ENCODE results near the gene GALNT10.
"Not testable (repeated sequence)": the region's sequence is repeated elsewhere in the genome, so short reads cannot be mapped to it uniquely, and the experiment has no call there.

Gene GALNT10

DNA sequence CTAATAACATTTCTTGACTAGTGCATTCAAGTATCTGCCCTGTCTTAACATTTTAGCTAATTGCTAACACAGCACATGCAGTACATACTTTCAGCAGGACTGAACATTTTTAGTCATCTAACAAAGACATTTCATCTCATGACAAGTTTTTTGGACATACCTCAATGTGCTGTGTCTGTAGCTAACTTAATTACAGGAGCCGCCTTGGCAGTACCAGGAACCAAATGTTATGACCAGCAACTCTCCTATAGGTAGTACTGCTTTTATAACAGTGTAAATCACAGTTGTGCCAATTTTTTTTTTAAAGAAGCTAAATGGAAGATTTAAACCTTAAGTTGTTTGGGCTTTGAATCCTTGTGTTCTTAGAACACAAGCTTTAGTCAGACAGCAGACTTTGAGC lies 155.9 kb downstream of the GALNT10 start:
- in situ Hi-C loops (cut with MboI; ENCODE audit: low sequenced_read_pairs): no loop called here

DNA sequence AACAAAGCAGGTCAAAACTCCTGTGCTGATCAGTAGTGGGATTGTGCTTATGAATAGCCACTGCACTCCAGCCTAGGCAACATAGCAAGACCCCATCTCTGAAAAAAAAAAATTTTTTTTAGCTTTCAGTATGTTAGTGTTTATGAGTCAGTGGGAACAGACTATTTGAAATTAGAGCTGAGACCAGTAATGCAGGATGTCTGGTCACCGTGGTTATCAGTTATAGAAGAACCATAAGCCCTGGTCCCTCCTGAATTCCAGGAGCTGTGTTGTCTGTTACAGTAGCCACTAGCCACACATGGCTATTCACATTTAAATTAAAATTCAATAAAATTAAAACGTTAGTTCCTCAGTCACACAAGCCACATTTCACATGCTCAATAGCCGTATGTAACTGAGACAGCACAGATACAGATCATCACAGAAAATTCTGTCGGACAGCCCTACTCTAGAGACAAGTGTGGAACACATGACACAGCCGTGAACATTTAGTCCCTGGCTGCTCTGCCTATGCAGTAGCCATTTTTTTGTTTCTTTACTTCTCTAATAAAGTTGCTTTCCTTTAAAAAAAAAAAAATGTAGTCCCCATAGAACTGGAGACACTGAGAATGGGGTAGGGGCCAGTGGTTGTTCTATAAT lies 159.2 kb downstream of the GALNT10 start:
- in situ Hi-C loops (cut with MboI; ENCODE audit: low sequenced_read_pairs): no loop called here

DNA sequence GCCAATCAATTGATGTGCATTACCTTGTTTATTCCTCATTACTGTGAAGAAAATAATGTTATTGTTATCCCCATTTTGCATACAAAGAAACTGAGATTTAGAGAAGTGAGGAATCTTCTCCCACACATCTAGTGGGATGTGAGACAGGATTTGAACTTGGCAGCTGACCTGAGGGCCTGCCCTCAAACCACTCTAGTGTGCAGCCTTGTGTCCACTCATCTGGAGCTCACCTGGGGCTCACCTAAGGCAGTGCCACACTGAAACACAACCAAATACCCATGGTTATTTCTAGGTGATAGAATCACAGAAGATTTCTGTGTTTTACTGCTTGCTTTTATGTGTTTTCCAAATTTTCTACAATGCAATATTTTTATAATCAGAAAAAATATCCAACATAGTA lies 160.6 kb downstream of the GALNT10 start:
- in situ Hi-C loops (cut with MboI; ENCODE audit: low sequenced_read_pairs): no loop called here

DNA sequence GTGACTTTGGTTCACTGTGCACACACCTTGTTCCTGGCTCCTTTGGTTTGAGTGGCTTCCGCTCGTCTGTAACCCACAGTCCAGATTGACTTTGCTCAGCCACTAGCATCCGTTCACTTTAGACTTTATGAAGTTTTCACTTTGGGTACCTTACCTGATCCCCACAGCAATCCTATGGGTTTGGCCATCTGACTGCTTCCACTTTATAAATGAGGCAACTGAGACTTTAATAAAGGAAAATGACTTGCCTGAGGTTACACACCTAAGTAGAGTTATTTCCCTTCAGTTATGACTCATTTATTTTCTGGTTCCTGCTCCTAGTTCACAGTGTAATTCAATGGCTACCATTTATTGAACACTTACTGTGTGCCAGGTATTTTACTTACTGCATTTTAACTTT lies 161.0 kb downstream of the GALNT10 start:
- in situ Hi-C loops (cut with MboI; ENCODE audit: low sequenced_read_pairs): no loop called here

DNA sequence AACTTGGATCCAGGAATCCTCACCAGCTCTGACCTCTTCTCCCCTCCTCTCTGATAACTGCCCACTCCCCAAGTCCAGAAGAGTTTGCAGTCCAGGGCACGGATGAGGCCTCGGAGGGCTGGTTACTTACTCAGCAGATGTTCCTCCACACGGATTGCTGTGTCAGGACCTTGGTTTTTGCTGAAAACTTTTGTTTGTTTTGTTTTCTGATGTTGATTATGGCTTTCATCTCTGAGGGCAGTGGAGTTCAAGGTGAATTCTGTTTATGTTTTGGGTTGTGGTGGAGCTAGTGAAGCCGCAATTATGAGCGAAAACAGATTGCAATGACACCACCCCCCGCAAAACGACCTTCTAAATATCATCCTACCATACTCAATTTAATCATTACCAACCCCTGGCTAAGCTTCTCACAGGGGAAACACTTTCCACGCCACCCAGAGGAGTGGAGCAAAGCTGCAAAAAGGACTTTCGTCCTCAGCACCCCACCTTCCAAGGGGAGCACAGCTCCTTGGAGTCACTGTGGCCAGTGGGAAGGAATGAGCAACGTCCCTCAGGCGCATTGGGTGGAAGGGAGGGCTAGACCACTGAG lies 162.5 kb downstream of the GALNT10 start:
- in situ Hi-C loops (cut with MboI; ENCODE audit: low sequenced_read_pairs): no loop called here

DNA sequence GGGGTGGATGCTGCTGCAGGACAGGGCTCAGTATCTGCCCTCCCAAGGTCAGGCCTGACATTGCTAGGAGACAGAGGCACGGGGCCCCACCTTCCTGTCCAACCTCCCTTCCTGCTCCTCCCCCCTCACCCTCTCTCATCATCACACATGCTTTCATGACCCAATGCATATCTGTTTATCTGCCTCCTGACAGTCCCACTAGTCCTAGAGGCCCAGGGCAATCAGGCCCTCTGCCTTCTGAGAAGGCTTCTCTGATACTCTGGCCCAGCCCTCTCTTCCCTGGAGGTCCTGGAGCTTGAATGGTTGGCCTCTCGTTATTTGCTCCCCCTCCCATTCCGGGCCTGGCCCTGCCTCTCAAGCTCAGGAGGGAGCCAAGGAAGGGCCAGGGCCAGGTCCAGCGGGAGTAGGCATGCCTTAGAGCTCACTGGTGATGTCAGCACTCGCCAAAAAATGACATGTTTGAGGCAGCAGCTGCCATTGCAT lies 164.6 kb downstream of the GALNT10 start:
- in situ Hi-C loops (cut with MboI; ENCODE audit: low sequenced_read_pairs): no loop called here

DNA sequence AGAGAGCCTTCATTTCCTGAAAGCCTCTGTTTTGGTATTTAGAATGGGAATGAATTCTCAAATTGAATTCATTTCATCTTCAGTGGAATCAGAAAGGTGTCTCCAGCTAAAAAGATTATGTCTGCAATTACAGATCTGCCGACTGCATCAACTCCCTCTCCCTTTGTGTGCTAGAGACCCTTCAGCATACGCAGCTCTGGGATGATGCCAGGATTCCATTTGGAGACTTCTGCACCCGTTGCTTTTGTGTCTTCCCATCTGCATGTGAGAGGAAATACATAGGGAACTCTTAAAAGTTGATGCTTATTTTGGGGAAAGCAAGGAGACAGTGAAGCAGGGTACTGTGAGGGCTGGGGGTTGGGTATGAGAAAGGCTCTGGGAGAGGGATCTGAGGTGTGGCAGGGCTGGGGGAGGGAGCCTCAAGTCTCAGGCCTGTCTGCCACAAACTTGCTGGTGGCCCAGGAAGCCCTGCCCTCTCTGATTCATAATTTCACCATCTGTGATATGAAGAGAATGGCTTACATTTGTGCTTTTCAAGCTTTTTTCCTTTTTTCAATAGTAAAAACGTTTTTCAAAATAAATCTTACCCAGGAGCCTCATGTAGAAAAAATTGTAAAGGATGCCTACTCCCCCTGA lies 165.6 kb downstream of the GALNT10 start:
- in situ Hi-C loops (cut with MboI; ENCODE audit: low sequenced_read_pairs): no loop called here

DNA sequence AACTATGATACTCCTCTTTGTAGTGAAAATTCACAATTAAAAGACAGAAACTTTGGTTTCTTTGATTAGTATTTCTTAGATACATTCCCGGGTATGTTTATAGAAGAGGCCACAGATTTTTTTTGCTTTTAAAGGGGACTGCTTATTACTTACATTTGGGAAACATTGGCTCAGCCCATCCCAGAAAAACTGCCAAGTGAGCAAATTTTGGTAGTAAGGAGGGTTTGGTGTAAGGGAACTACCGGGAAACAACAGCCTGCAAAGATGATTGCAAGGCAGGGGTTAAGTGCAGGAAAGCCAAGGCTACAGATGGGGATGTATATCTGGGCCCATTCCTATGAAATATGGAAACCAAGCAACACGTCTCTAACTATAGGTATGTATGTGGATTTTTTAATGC lies 166.4 kb downstream of the GALNT10 start:
- in situ Hi-C loops (cut with MboI; ENCODE audit: low sequenced_read_pairs): no loop called here

DNA sequence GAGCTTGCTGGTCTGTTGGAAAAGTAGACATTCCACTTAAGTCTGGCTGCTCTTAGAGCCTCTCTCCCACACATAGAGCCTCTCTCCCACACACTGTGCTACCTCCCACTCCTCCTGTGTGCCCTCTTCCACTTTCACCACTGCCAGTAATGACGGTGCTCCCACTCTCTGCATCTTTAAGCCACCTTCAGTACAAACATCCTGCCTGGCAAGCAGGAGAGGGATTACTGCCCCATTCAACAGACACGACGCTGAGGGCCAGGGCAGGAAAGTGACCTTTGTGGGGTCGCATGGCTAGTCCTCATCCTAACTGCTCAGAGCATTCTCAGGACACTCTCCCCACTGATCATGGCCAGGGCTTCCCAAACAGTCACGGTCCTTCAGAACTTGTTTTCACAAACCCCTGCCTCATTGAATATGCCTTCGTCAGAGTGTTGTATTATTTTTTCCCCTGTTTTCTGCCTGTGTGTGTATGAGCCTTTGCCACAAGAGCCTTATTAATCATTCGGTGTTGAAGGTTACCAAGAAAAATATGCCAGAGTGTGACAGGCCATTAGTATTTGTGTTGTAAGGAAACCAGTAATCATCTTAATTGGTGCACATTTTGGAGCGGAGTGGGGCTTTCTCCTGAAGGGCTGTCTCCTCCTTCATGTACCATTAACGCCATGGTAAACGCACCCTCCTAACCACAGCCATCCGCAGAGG lies 168.1 kb downstream of the GALNT10 start:
- in situ Hi-C loops (cut with MboI; ENCODE audit: low sequenced_read_pairs): no loop called here

DNA sequence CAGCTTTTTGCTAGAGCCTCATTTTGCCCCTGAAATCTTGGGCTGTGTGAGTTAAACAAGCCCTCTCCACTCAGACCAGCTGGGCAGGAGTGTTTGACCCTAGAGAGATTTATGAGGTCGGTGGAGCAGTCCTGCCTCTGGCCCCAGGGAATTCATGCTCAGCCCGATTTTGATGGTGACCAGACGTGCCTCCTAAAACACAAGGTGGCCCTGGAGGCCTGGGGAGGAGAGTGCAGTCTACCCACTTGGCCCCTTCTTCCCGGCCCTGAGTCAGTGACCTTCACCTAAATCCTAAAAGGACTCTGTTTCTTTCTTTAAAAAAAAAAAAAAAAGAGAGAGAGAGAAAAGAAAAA lies 168.7 kb downstream of the GALNT10 start:
- in situ Hi-C loops (cut with MboI; ENCODE audit: low sequenced_read_pairs): no loop called here

DNA sequence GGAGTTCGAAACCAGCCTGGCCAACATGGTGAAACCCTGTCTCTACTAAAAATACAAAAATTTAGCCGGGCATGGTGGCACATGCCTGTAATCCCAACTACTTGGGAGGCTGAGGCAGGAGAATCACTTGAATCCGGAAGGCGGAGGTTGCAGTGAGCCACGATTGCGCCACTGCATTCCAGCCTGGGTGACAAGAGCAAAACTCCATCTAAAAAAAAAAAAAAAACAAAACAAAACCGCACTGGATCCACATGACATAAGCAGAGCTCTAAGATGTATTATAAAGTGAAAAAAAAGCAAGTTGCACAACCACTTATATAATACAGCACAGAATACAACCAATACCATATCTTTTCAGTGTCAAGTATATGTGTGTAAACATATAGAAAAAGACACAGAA lies 169.7 kb downstream of the GALNT10 start:
- in situ Hi-C loops (cut with MboI; ENCODE audit: low sequenced_read_pairs): not testable (repeated sequence)

DNA sequence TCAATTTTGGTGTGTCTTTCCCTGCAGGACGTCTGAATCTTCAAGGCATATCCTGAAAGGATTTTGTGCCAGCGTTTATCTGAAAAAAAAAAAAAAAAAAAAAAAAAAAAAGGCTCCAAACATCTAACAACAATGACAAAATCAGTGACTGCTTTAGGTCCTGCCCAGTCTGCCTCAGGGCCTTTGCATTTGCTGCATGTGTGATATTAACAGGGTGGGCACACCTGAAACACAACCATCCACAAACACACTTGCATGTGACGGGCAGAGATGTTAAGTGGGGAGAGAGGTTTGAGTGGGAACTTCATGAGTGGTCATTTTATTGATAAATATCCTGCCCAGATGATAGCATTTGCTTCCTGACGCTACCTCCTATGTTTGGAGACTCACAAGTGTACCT lies 172.9 kb downstream of the GALNT10 start:
- in situ Hi-C loops (cut with MboI; ENCODE audit: low sequenced_read_pairs): no loop called here

DNA sequence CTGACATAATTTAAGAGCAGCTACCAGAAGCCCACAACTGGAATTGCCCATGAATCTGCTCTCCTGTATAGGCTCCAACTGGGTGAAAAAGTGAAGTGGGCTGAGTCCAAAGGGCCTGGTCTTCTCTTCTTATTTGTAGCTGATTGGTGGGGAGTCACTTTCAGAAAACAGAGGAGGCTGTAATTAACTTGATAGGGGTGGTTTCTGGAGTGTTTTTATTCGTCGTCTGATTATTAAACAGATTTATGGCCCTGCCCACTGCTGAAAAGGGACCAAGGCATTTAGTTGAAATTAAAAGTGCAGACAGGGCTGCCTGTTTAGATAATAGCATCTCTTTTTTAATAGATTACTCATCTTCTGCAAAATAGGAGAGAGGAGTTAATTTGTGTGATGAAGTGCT lies 174.2 kb downstream of the GALNT10 start:
- in situ Hi-C loops (cut with MboI; ENCODE audit: low sequenced_read_pairs): no loop called here

DNA sequence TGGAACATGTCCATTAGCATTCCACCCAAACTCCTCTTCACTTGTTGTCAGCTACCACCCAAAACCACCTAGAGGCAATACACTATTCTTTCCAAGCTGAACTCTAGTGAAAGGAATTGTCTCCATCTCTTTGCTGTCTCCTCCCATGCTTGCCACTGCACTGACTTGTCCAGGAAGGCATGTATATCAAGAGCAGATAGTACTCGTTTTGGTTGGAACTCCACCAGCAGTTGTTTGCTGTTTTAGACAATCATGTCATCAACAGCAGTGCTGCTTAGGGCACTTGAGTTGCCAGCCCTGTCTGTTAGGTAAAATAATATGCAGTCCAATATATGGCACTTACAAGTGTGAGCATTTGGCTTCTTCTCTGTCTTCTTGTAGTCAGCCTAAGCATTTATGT lies 175.3 kb downstream of the GALNT10 start:
- in situ Hi-C loops (cut with MboI; ENCODE audit: low sequenced_read_pairs): no loop called here

DNA sequence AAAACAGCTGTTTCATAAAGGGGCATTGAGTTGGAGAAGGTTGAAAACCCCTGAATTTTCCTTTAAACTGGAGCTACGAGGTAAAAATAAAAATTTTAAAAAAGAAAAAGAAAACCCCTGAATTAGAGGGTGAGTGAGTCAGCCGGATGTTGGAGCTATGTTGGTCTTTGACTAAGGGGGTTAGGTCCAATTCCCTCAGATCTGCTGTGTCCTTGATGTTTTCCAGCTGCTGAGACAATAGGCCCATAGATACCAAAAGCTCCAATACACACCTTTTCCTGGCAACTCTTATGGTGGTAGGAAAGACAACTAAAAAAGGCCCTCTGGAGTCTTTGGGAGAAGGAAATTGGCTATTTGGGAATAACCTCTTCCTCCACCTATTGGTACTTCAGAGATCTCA lies 175.8 kb downstream of the GALNT10 start:
- in situ Hi-C loops (cut with MboI; ENCODE audit: low sequenced_read_pairs): no loop called here

DNA sequence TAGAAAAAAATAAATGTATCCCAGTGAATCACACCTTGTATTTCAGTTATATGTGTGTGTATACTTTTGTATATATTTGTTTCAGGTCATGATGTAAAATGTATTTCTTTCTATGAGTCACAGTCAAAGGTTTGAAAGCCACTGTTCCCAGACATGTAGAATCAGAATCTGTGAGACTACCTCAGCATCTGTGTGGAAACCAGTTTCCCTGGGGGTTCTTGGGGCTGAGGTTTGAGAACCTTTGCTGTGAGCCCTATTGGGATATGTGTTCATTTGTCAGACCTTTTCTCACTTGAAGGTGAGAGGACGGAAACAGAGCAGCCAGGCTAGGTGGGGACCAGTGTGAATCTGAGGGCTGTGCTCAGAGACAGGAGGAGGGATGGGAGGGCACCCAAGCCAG lies 176.6 kb downstream of the GALNT10 start:
- in situ Hi-C loops (cut with MboI; ENCODE audit: low sequenced_read_pairs): no loop called here

DNA sequence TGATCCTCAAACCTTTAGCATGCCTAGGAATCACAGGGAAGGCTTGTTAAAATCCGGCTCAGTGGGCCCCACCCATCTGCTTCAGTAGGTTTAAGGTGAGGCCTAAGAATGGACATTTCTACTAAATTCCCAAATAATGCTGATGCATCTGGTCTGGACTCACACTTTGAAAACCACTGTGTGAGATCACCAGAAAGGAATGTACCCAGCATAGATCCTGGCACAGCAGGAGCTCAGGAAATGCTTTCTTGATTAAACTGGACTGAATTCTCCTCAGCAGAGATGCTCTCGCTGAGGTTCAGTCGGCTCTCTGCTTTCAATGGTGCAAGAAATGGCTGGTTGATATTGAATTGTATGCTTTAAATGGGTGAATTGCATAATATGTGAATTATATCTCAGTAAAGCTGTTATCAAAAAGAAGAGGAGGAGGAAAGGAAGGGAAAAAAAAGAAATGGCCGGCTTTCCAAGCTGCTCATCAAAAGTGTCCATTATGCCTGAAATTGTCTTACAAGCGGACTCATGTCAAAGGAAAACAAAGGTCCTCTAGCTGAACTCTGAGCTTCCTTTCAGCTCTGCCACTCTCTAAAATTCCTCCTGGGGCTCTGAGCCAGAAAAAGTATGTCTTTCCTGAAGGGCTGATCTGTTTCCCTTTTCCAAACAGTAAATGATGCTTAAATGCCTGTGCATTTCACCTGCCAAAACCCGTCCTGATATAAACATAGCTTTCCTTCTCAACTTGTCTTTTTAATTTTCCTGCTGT lies 177.7 kb downstream of the GALNT10 start:
- in situ Hi-C loops (cut with MboI; ENCODE audit: low sequenced_read_pairs): no loop called here

DNA sequence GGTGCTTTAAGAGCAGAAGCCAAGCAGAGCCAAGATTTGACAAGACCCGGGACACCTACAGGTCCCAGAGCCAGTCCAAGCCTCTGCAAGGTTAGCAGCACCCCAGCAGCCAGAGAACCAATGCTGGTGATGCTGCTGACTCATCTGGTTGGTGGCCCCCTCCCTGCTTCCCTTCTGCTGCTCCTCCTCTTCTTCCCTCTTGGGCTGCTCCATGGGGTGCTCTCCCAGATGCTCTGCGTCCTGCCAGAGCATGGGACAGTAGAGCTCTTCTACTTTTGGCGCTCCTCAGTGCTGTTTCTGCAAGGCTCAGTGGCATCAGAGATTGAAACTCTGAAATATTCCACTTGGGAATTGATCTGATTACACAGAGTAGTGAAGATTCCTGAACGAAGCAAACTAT lies 179.1 kb downstream of the GALNT10 start:
- in situ Hi-C loops (cut with MboI; ENCODE audit: low sequenced_read_pairs): no loop called here

DNA sequence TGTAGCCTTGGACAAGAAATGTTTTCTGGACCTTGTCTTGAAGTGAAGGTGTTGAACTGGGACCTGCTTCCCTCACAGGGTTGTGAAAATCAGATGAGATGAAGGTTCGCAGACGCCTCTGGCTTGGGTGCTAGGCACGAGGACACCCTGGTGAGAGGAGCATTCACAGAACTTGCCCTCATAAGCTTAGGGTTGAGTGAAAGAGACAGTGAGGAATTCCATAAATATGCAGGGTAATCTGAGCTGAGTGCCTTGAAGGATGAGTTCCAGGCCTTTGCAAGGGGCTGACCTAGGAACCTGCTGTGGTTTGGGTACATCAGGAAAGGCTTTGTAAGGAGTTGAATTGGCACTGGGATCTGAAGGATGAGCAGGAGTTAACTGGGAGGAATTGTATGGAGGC lies 179.6 kb downstream of the GALNT10 start:
- in situ Hi-C loops (cut with MboI; ENCODE audit: low sequenced_read_pairs): no loop called here

DNA sequence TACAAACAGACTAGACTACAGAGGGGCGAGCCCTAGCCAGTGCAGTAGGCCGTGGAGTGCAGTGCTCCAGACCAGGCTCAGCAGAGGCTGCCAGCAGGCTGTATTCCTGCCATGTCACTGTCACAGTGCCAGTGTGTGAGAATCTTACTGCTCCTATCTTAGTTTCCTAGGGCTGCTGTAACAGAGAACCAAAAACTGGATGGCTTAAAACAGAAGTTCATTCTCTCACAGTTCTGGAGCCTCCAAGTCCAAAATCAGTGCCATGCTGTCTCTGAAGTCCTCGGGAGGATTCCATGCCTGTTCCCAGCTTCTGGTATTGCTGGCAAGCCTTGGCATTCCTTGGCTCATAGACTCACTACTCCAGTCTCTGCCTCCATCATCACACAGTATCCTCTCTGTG lies 180.3 kb downstream of the GALNT10 start:
- in situ Hi-C loops (cut with MboI; ENCODE audit: low sequenced_read_pairs): no loop called here

DNA sequence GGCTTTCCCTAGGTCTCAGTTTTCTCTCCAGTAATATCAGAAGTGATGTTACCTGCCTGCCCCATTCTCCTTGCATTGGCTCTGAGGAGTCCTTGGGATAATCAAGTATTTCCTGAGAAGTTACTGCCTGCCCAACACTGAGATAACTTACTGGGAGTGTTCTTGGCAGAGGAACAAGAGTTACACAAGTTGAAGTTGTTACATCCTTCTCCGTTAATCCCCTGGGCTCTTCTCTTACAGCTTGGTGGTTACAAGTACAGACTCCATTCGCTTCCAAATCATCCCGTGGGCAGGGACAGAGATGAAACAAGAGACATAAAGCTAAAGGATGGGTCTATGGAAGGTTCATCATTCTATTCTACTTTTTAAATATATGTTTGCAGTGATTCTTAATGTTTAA lies 181.2 kb downstream of the GALNT10 start:
- in situ Hi-C loops (cut with MboI; ENCODE audit: low sequenced_read_pairs): no loop called here
